Measurements from ENCODE around the gene RBP3. TPM values are rescaled to one million over a fixed set of nuclear protein-coding genes. Genes with fewer than 3 reads are reported as not detected.

Gene RBP3
- total RNA-seq, 2 donors from 2014 or later = not detected

DNA sequence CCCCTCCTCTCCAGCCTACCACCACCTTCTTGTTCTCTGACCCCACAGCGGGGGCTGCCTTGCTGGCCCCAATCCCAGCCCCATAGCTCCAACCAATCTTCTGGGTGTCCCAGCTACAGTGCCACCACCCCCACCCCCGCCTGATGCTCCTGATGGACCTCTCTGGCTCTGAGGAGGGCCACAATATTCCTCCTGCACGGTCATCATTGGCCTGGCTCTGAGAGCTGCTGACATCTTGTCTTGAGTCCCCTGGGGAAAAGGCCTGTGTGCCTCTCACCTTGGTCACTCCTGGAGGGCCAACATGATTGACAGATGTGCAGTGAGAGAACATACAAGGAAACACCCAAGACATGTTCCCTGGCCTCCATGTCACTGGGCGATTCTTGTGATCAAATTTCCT, 18.3 kb upstream of the RBP3 start:
- Histone ChIP-seq H3K36me3 (ENCODE audit: control insufficient read depth, insufficient read depth, low read length) (no peaks in the 10 kb centered on the region), H3K4me1 (ENCODE audit: control insufficient read depth, insufficient read depth, low read length) (no peaks in the 10 kb centered on the region), H3K27me3 (ENCODE audit: control insufficient read depth, insufficient read depth, low read length, poor library complexity, severe bottlenecking) (no peaks in the 10 kb centered on the region), H3K9ac (ENCODE audit: extremely low read depth, low read length, poor library complexity, severe bottlenecking) (no peak overlapping the region), H3K9me3 (ENCODE audit: control insufficient read depth, low read length) (no peaks in the 10 kb centered on the region), H3K4me3 (ENCODE audit: low read length) (no peak overlapping the region), H3K27ac (ENCODE audit: low read depth, low read length) (no peak overlapping the region)
- no peak for DNase-seq
- TF ChIP-seq, protein P1, sequence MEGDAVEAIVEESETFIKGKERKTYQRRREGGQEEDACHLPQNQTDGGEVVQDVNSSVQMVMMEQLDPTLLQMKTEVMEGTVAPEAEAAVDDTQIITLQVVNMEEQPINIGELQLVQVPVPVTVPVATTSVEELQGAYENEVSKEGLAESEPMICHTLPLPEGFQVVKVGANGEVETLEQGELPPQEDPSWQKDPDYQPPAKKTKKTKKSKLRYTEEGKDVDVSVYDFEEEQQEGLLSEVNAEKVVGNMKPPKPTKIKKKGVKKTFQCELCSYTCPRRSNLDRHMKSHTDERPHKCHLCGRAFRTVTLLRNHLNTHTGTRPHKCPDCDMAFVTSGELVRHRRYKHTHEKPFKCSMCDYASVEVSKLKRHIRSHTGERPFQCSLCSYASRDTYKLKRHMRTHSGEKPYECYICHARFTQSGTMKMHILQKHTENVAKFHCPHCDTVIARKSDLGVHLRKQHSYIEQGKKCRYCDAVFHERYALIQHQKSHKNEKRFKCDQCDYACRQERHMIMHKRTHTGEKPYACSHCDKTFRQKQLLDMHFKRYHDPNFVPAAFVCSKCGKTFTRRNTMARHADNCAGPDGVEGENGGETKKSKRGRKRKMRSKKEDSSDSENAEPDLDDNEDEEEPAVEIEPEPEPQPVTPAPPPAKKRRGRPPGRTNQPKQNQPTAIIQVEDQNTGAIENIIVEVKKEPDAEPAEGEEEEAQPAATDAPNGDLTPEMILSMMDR (conservative IDR thresholded peaks at IDR 0.05) = no peak
- Mint-ChIP-seq H3K4me1 (no peaks in the 10 kb centered on the region), H3K9me3 (peaks cover 3% of the 10 kb centered on the region), H3K4me3 (no peak overlapping the region), H3K27me3 (ENCODE audit: insufficient read depth) (peaks cover 7% of the 10 kb centered on the region), H3K36me3 (ENCODE audit: low read depth) (no peaks in the 10 kb centered on the region), H3K27ac (no peak overlapping the region)
- 88 to 100% methylated on average over 1 to 4 of the region's 4 CpGs for WGBS, 2 experiments (ENCODE audit: insufficient coverage in 1 of 2, insufficient read length in 1 of 2)

DNA sequence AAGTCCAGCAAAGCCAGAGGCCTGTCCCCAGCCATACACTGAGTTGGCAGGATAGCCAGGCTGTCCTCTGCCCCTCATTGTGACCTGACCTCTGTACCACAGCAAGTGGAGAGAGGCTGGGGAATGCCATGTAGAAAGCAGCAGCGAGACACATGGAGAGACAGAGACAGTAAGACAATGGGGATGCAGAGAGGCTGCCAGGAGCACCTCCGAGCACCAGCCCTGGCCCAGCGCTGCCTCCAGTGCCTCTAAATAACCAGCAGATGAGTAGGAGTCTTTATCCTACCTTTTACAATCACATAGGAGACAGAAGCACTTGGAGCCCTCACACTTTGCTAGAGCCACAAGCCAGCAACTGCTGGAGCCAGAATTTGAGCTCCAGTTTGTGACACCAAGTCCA, 17.8 kb upstream of the RBP3 start:
- no peaks in the 10 kb centered on the region for H3K36me3 Mint-ChIP-seq (ENCODE audit: low read depth)
- H3K36me3 ChIP-seq (ENCODE audit: control insufficient read depth, insufficient read depth, low read length) = no peaks in the 10 kb centered on the region
- 87 to 100% methylated on average over 3 of the region's 3 CpGs for WGBS, 2 experiments (ENCODE audit: insufficient coverage in 1 of 2, insufficient read length in 1 of 2)
- no peaks in the 10 kb centered on the region for H3K27me3 ChIP-seq (ENCODE audit: control insufficient read depth, insufficient read depth, low read length, poor library complexity, severe bottlenecking)
- peaks cover 5% of the 10 kb centered on the region for H3K27me3 Mint-ChIP-seq (ENCODE audit: insufficient read depth)
- no peak overlapping the region for H3K9ac ChIP-seq (ENCODE audit: extremely low read depth, low read length, poor library complexity, severe bottlenecking)
- no peak for DNase-seq
- H3K4me3 ChIP-seq (ENCODE audit: low read length) = no peak overlapping the region
- peaks cover 3% of the 10 kb centered on the region for H3K9me3 Mint-ChIP-seq
- no peaks in the 10 kb centered on the region for H3K4me1 Mint-ChIP-seq
- H3K27ac ChIP-seq (ENCODE audit: low read depth, low read length) = no peak overlapping the region
- no peaks in the 10 kb centered on the region for H3K4me1 ChIP-seq (ENCODE audit: control insufficient read depth, insufficient read depth, low read length)
- no peak overlapping the region for H3K27ac Mint-ChIP-seq
- TF ChIP-seq, protein P1 (conservative IDR thresholded peaks at IDR 0.05) = no peak
- no peaks in the 10 kb centered on the region for H3K9me3 ChIP-seq (ENCODE audit: control insufficient read depth, low read length)
- no peak overlapping the region for H3K4me3 Mint-ChIP-seq

DNA sequence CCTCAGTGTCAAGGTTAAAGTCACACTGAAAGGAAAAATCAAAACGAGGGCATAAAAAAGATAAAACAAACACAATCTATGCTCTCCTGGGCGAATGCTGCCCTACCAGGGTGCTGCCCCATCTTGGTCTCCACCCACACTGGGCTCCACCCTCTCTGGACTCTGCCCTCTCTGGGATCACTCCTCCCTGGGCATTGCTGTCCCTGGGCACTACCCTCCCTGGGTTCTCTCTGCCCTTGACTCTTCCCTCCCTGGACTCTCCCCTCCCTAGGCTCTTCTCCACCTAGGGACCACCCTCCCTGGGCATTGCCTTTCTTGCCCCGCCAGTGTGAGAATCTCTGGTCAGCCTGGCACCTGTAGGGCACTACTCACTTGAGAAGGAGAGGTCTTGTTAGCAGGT, 17.4 kb upstream of the RBP3 start:
- Histone ChIP-seq H3K9ac (ENCODE audit: extremely low read depth, low read length, poor library complexity, severe bottlenecking) (no peak overlapping the region), H3K4me3 (ENCODE audit: low read length) (no peak overlapping the region), H3K9me3 (ENCODE audit: control insufficient read depth, low read length) (no peaks in the 10 kb centered on the region), H3K36me3 (ENCODE audit: control insufficient read depth, insufficient read depth, low read length) (no peaks in the 10 kb centered on the region), H3K27ac (ENCODE audit: low read depth, low read length) (no peak overlapping the region), H3K27me3 (ENCODE audit: control insufficient read depth, insufficient read depth, low read length, poor library complexity, severe bottlenecking) (no peaks in the 10 kb centered on the region), H3K4me1 (ENCODE audit: control insufficient read depth, insufficient read depth, low read length) (no peaks in the 10 kb centered on the region)
- no peak for DNase-seq
- Mint-ChIP-seq H3K4me3 (no peak overlapping the region), H3K27ac (no peak overlapping the region), H3K27me3 (ENCODE audit: insufficient read depth) (peaks cover 5% of the 10 kb centered on the region), H3K36me3 (ENCODE audit: low read depth) (no peaks in the 10 kb centered on the region), H3K4me1 (no peaks in the 10 kb centered on the region), H3K9me3 (peaks cover 3% of the 10 kb centered on the region)
- WGBS, 2 experiments (ENCODE audit: insufficient coverage in 1 of 2, insufficient read length in 1 of 2) = 86 to 87% methylated on average over 3 of the region's 3 CpGs
- TF ChIP-seq, protein P1 (conservative IDR thresholded peaks at IDR 0.05) = no peak

Data from endodermal cell (in vitro differentiated cells).